ENCODE results near the gene UBE2C. TPM values are rescaled to one million over a fixed set of nuclear protein-coding genes. Genes with fewer than 3 reads are reported as not detected.

Gene UBE2C
- total and polyA plus RNA-seq, 3 experiments from 2014 or later: 124 to 130 TPM; not detected in 1

GRCh38 chr20:45801851-45802250 is 10.6 kb upstream of the UBE2C start:
- no peak overlapping the region for H3K4me3 Mint-ChIP-seq
- Histone ChIP-seq H3K9me3 (ENCODE audit: low read length) (no peaks in the 10 kb centered on the region), H3K27ac (ENCODE audit: low read depth, low read length) (no peak overlapping the region), H3K27me3 (ENCODE audit: insufficient read depth, low read length, poor library complexity, severe bottlenecking) (no peaks in the 10 kb centered on the region), H3K4me1 (ENCODE audit: insufficient read depth, low read length) (no peaks in the 10 kb centered on the region), H3K36me3 (ENCODE audit: insufficient read depth, low read length) (peaks cover 38% of the 10 kb centered on the region), H3K4me3 (ENCODE audit: low read length) (no peak overlapping the region)
- ChIA-PET CTCF (interaction anchor here (1.4 kb wide), 2 partner anchors 10 to 167 kb away, joined by 3 to 5 read pairs; partner anchors contain the start of genes DNTTIP1 and WFDC3), POLR2A (interaction anchor here (0.6 kb wide), 1 partner anchor 168 kb away, joined by 5 read pairs; no protein-coding TSS in a partner anchor)
- no peaks in the 10 kb centered on the region for H3K9me3 Mint-ChIP-seq
- H3K27me3 Mint-ChIP-seq: no peaks in the 10 kb centered on the region
- no peak overlapping the region for H3K27ac Mint-ChIP-seq
- no peak for DNase-seq
- peaks cover 5 to 73% (median 27%) of the 10 kb centered on the region in 3 donors for H3K36me3 Mint-ChIP-seq
- H3K4me1 Mint-ChIP-seq: peaks cover 10% of the 10 kb centered on the region in 3 donors

GRCh38 chr20:45810191-45810970 is 2.1 kb upstream of the UBE2C start:
- Histone ChIP-seq H3K9me3 (ENCODE audit: low read length) (no peaks in the 10 kb centered on the region), H3K27me3 (ENCODE audit: insufficient read depth, low read length, poor library complexity, severe bottlenecking) (no peaks in the 10 kb centered on the region), H3K4me3 (ENCODE audit: low read length) (no peak overlapping the region), H3K4me1 (ENCODE audit: insufficient read depth, low read length) (peaks cover 4% of the 10 kb centered on the region), H3K36me3 (ENCODE audit: insufficient read depth, low read length) (peaks cover 28% of the 10 kb centered on the region), H3K27ac (ENCODE audit: low read depth, low read length) (peak overlapping the region; percentile 38)
- no peak for DNase-seq
- ChIA-PET POLR2A (no interaction called here), CTCF (interaction anchor here (3.1 kb wide), 1 partner anchor 11 kb away, joined by 15 read pairs; no protein-coding TSS in a partner anchor)
- Mint-ChIP-seq H3K4me1 (peaks cover 17 to 21% (median 19%) of the 10 kb centered on the region in 3 donors), H3K9me3 (no peaks in the 10 kb centered on the region), H3K27me3 (peaks cover 0 to 2% of the 10 kb centered on the region in 2 donors), H3K27ac (peak overlapping the region in 3 of 8 donors; percentile 32 to 77 (median 44)), H3K4me3 (no peak overlapping the region), H3K36me3 (peaks cover 0 to 54% (median 4%) of the 10 kb centered on the region in 3 donors)

GRCh38 chr20:45813006-45813340 is 529 bp downstream of the UBE2C start:
- Mint-ChIP-seq H3K27me3 (peaks cover 0 to 3% of the 10 kb centered on the region in 2 donors), H3K4me1 (peaks cover 17 to 21% (median 19%) of the 10 kb centered on the region in 3 donors), H3K36me3 (peaks cover 0 to 31% (median 2%) of the 10 kb centered on the region in 3 donors), H3K27ac (peak overlapping the region in 3 of 8 donors; percentile 1 to 73 (median 60)), H3K9me3 (no peaks in the 10 kb centered on the region), H3K4me3 (peak overlapping the region; percentile 77 to 92 (median 85))
- CTCF ChIA-PET: interaction anchor here (0.8 to 1.6 kb wide), 3 partner anchors 10 to 14 kb away, joined by 3 to 6 read pairs (median 5); partner anchors contain the start of gene TNNC2
- peaks cover 18% of the 10 kb centered on the region for H3K36me3 ChIP-seq (ENCODE audit: insufficient read depth, low read length)
- H3K27ac ChIP-seq (ENCODE audit: low read depth, low read length): no peak overlapping the region
- peaks cover 4% of the 10 kb centered on the region for H3K4me1 ChIP-seq (ENCODE audit: insufficient read depth, low read length)
- no peak for DNase-seq
- H3K27me3 ChIP-seq (ENCODE audit: insufficient read depth, low read length, poor library complexity, severe bottlenecking): no peaks in the 10 kb centered on the region
- POLR2A ChIA-PET: interaction anchor here (0.6 kb wide), 1 partner anchor 124 kb away, joined by 3 read pairs; no protein-coding TSS in a partner anchor
- H3K4me3 ChIP-seq (ENCODE audit: low read length): peak overlapping the region; percentile 59
- no peaks in the 10 kb centered on the region for H3K9me3 ChIP-seq (ENCODE audit: low read length)

GRCh38 chr20:45813489-45813888 is 1.0 kb downstream of the UBE2C start:
- DNase-seq: no peak
- Mint-ChIP-seq H3K27ac (peak overlapping the region in 3 of 8 donors; percentile 34 to 90 (median 73)), H3K36me3 (peaks cover 0 to 28% (median 2%) of the 10 kb centered on the region in 3 donors), H3K27me3 (peaks cover 0 to 5% of the 10 kb centered on the region in 2 donors), H3K9me3 (no peaks in the 10 kb centered on the region), H3K4me3 (peak overlapping the region; percentile 77 to 90 (median 85)), H3K4me1 (peaks cover 17 to 21% (median 19%) of the 10 kb centered on the region in 3 donors)
- no peaks in the 10 kb centered on the region for H3K9me3 ChIP-seq (ENCODE audit: low read length)
- H3K27me3 ChIP-seq (ENCODE audit: insufficient read depth, low read length, poor library complexity, severe bottlenecking): no peaks in the 10 kb centered on the region
- ChIA-PET CTCF (interaction anchor here (0.8 to 1.6 kb wide), 3 partner anchors 10 to 14 kb away, joined by 3 to 6 read pairs (median 5); partner anchors contain the start of gene TNNC2), POLR2A (interaction anchor here (0.6 kb wide), 1 partner anchor 123 kb away, joined by 3 read pairs; no protein-coding TSS in a partner anchor)
- peaks cover 18% of the 10 kb centered on the region for H3K36me3 ChIP-seq (ENCODE audit: insufficient read depth, low read length)
- H3K4me3 ChIP-seq (ENCODE audit: low read length): no peak overlapping the region
- peaks cover 4% of the 10 kb centered on the region for H3K4me1 ChIP-seq (ENCODE audit: insufficient read depth, low read length)
- H3K27ac ChIP-seq (ENCODE audit: low read depth, low read length): no peak overlapping the region

- DNase-seq: no peak
- Mint-ChIP-seq H3K36me3 (peaks cover 0 to 20% (median 2%) of the 10 kb centered on the region in 3 donors), H3K27me3 (peaks cover under 1 to 6% of the 10 kb centered on the region in 2 donors), H3K4me1 (peaks cover 17 to 21% (median 19%) of the 10 kb centered on the region in 3 donors), H3K27ac (no peak overlapping the region), H3K9me3 (no peaks in the 10 kb centered on the region), H3K4me3 (no peak overlapping the region)
- H3K27me3 ChIP-seq (ENCODE audit: insufficient read depth, low read length, poor library complexity, severe bottlenecking): no peaks in the 10 kb centered on the region
- H3K9me3 ChIP-seq (ENCODE audit: low read length): no peaks in the 10 kb centered on the region
- H3K36me3 ChIP-seq (ENCODE audit: insufficient read depth, low read length): peaks cover 13% of the 10 kb centered on the region
- POLR2A ChIA-PET: no interaction called here
- no peak overlapping the region for H3K4me3 ChIP-seq (ENCODE audit: low read length)
- no peak overlapping the region for H3K27ac ChIP-seq (ENCODE audit: low read depth, low read length)
- CTCF ChIA-PET: interaction anchor here (1.6 kb wide), 1 partner anchor 15 kb away, joined by 5 read pairs; no protein-coding TSS in a partner anchor
- H3K4me1 ChIP-seq (ENCODE audit: insufficient read depth, low read length): peaks cover 4% of the 10 kb centered on the region
Measured at GRCh38 chr20:45814314-45814713, 1.9 kb downstream of the UBE2C start.

- no peak for DNase-seq
- Histone ChIP-seq H3K27me3 (ENCODE audit: insufficient read depth, low read length, poor library complexity, severe bottlenecking) (no peaks in the 10 kb centered on the region), H3K36me3 (ENCODE audit: insufficient read depth, low read length) (no peaks in the 10 kb centered on the region), H3K9me3 (ENCODE audit: low read length) (no peaks in the 10 kb centered on the region), H3K4me3 (ENCODE audit: low read length) (no peak overlapping the region), H3K4me1 (ENCODE audit: insufficient read depth, low read length) (peaks cover 4% of the 10 kb centered on the region), H3K27ac (ENCODE audit: low read depth, low read length) (no peak overlapping the region)
- H3K4me3 Mint-ChIP-seq: peak overlapping the region in 1 of 7 donors; percentile 21
- H3K9me3 Mint-ChIP-seq: no peaks in the 10 kb centered on the region
- H3K4me1 Mint-ChIP-seq: peaks cover 15 to 18% (median 16%) of the 10 kb centered on the region in 3 donors
- peaks cover 9 to 11% of the 10 kb centered on the region in 2 donors for H3K27me3 Mint-ChIP-seq
- H3K36me3 Mint-ChIP-seq: no peaks in the 10 kb centered on the region
- H3K27ac Mint-ChIP-seq: peak overlapping the region in 1 of 8 donors; percentile 57
- ChIA-PET CTCF (no interaction called here), POLR2A (no interaction called here)
Measured at GRCh38 chr20:45816951-45817350, 4.5 kb downstream of the UBE2C start.

GRCh38 chr20:45817376-45818194 is 5.1 kb downstream of the UBE2C start:
- H3K36me3 ChIP-seq (ENCODE audit: insufficient read depth, low read length): no peaks in the 10 kb centered on the region

More at GRCh38 chr20:45817376-45818194, 5.1 kb downstream of the UBE2C start:
- Histone ChIP-seq H3K4me3 (ENCODE audit: low read length) (no peak overlapping the region), H3K4me1 (ENCODE audit: insufficient read depth, low read length) (peaks cover 4% of the 10 kb centered on the region), H3K27ac (ENCODE audit: low read depth, low read length) (no peak overlapping the region), H3K9me3 (ENCODE audit: low read length) (no peaks in the 10 kb centered on the region), H3K27me3 (ENCODE audit: insufficient read depth, low read length, poor library complexity, severe bottlenecking) (no peaks in the 10 kb centered on the region)
- DNase-seq: no peak
- Mint-ChIP-seq H3K9me3 (no peaks in the 10 kb centered on the region), H3K4me1 (peaks cover 9 to 14% (median 12%) of the 10 kb centered on the region in 3 donors), H3K4me3 (no peak overlapping the region), H3K27me3 (peaks cover 11 to 16% of the 10 kb centered on the region in 2 donors), H3K27ac (no peak overlapping the region), H3K36me3 (no peaks in the 10 kb centered on the region)
- ChIA-PET POLR2A (no interaction called here), CTCF (no interaction called here)

Data from CD8-positive, alpha-beta memory T cell (primary cell).